GM19239 (cell line): Measurements from ENCODE around the gene NFIA.

Experiments
- DNase-seq: peaks from one replicate; pipeline ENCODE4 v3.0.0; 2011; ENCODE audit warnings: low spot score; ENCODE audit not compliant: insufficient read length
- FAIRE-seq: peaks from 2 replicates; lab custom pipeline; 2011; peaks lifted over from hg19 to GRCh38; lab: Jason Lieb, UNC

NFIA gene

DNA sequence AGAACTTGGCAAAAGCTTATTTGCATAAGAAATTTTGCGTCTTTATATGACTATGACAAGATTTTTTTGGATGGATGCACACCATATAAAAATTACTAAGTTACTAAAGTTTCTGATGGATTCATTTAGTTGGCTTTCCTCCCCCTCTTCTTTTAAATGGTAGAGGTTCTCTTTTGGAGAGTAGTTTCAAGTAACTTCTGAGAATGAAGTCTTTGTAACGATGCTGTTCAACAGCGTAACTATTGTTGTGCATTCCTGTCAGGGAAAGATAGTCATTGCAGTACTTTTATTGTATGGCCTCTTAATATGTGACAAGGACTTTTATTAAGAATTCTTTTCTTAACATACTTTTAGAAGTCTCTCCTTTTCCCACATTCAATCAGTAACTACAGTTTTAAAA is 16.0 kb downstream of the NFIA start:
- no peak for FAIRE-seq
- DNase-seq: no peak

GRCh38 chr1:61098906-61099437 is 16.6 kb downstream of the NFIA start:
- no peak for FAIRE-seq
- DNase-seq: no peak

- DNase-seq (no peak), FAIRE-seq (no peak)
Measured at GRCh38 chr1:61100578-61100977, 18.2 kb downstream of the NFIA start.

GRCh38 chr1:61101536-61101935 is 19.2 kb downstream of the NFIA start:
- FAIRE-seq (no peak), DNase-seq (no peak)

GRCh38 chr1:61102041-61102440 is 19.7 kb downstream of the NFIA start:
- DNase-seq: no peak
- FAIRE-seq: no peak

- FAIRE-seq: no peak
- DNase-seq: no peak
Measured at GRCh38 chr1:61102621-61103020, 20.3 kb downstream of the NFIA start.

DNA sequence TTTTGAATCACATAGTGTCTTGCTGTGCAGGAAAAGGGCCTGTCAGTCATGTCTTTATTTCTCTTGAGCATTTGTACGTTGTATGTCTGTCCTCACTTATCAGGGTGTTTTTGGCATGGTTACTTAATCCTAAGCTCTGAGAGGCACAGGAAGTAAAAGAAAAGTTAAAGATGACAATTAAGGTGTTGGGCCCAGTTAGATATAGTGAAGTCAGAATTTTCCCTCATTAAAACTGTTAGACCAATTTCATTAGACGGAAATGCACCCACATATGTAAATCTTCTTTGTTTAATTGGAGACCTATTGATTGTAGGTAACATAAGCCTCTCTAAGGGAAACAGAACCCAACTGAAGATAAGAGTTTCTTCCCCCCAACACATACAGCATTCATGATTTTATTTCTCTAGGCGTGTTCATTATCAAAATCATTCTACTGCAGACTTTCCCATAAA is 21.9 kb downstream of the NFIA start:
- DNase-seq: no peak
- no peak for FAIRE-seq

DNA sequence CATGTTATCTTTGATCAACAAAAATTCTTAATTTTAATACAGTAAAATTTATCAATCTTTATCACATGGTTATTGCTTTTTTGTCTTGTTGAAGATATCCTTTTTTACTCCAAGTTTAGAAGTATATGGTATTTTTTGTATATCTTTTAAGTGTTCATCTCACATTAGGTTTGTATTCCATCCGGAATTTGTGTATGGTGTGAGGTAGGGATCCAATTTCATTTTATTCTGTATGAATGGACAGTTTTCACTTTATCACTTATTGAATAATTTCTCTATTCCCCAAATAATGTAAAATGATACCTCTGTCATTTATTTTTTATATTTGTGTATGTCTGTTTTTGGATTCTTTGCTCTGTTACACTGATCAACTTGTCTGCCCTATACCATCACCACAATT is 25.3 kb downstream of the NFIA start:
- DNase-seq (no peak), FAIRE-seq (no peak)

DNA sequence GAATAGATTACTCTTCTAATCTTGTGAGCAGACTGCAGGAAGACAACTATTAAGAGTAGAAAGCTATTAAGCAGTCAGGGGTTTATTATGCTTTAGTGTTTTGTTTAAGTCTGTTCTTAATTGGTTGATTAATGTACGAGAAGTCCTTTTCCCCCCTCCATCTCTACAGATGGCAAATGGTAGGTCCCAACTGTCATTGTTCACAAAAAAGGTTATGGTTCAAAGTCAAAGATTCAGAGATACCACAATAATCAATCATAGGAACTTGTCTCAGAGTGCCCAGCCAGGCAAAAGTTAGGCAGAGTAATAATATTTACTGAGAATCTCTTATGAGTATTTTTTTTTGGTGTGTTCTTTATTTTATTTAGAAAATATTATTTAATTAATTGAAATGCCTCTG is 26.8 kb downstream of the NFIA start:
- FAIRE-seq: no peak
- DNase-seq: no peak

DNA sequence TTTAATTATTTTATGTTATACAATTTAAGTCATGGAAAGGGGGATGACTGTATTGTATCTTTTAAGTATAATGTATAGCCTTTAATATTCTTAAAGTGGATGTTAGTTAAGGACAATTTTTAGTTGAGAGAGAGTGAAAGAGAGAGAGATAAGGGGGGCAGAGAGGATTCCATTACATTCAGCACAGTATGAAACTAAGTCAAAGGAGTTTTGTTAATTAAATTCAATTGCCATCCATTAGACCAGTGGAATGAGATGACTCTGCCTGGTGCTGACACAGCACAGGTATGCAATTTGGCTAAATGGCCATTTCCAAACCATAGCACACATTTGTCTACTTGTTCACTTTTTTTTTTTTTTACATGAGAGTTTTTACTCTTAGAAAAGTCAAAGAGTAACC is 27.5 kb downstream of the NFIA start:
- no peak for DNase-seq

DNA sequence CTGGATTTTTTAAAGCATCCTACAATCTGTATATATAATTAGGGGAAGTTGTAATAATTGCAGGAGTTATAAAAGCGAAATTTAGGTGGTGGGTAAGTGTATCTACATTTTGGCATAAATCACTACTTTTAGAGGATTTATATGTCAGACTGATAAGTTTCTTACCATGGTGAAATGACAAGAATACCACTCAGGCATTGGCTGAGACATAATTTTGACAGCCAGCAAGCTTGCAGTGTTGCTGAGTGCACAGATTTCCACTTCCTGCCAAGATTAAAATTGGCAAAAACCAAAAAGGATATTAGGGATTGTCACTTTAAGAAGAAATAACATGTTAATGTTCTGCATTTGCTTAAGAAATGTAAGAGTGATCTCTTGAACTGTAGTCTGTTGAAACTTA is 28.2 kb downstream of the NFIA start:
- DNase-seq (no peak), FAIRE-seq (no peak)

More for the DNA sequence above, 27.5 kb downstream of the NFIA start:
- FAIRE-seq: no peak

- DNase-seq (no peak), FAIRE-seq (no peak)
Measured at GRCh38 chr1:61111084-61112004, 29.0 kb downstream of the NFIA start.

DNA sequence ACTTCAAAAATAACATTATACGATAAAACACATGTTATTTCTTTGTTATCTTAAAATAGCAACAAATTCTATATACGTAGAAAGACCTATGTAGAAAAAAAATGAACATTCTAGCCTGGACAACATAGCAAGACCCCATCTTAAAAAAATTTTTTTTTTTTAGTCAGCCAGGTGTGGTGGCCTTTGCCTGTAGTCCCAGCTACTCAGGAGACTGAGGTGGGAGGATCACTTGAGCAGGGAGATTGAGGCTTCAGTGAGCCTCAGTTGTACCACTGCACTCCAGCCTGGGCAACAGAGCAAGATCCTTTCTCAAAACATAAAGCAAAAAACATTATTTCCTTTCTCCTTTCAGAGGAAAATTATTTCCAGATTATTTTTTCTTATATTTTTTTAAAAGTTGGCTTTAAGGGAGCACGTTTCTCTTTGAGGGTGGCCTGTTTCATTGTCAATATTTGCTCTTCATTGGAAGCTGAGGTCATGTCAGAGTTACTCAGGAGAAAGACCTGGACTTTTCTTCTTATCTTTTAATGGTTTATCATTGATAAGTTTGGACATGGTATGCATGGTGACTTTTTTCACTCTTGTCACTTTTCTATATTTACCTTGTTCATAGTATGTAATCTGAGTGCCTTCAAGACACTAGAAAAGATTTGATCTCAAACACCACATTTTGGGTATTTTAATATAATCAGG is 32.0 kb downstream of the NFIA start:
- DNase-seq (no peak), FAIRE-seq (no peak)

DNA sequence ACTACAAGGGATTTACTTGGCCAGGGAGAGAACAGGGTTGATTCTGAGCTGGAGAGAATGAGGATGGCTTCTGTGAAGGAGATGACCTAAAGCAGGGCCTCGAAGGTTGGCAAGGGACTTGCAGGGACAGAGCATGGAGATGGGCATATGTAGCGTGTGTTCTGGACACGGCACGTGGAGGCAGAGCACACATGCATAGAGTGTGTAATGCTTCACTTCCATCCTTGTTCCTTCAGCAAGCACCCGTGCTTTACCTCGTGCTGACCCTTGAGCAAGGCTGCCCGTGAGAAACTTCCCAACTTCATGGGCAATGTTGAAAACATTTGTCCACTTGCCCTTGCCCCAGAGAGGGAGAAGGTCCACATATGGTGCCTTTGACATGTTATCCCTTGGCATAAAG is 33.1 kb downstream of the NFIA start:
- DNase-seq: no peak
- FAIRE-seq: no peak

GRCh38 chr1:61116421-61116820 is 34.1 kb downstream of the NFIA start:
- DNase-seq: no peak
- no peak for FAIRE-seq

- DNase-seq: no peak
- no peak for FAIRE-seq
Measured at GRCh38 chr1:61117283-61117682, 34.9 kb downstream of the NFIA start.

- DNase-seq (no peak), FAIRE-seq (no peak)
Measured at GRCh38 chr1:61119085-61119484, 36.7 kb downstream of the NFIA start.

GRCh38 chr1:61120246-61120840 is 38.0 kb downstream of the NFIA start:
- no peak for FAIRE-seq
- no peak for DNase-seq

- DNase-seq (no peak), FAIRE-seq (no peak)
Measured at GRCh38 chr1:61120998-61121397, 38.6 kb downstream of the NFIA start.

DNA sequence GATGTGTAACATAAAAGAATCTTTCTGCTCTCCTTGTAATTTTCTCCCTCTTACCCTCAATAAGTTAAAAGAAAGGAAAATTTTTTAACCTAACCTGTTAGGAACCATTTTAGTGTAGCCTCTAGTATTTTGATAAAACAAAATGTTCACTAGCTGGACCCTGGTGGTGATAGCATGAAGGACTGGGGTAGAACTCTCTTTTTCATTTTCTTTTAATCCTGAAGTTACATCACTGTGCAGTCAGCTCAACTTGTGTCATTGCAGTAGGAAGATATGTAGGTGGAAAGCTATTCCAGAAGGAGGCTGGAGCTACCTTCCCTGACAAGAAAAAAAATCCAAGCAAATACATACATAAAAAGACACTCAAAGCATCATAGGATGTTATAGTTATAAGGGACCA is 39.3 kb downstream of the NFIA start:
- FAIRE-seq: no peak
- no peak for DNase-seq

GRCh38 chr1:61122389-61122788 is 40.0 kb downstream of the NFIA start:
- DNase-seq (no peak), FAIRE-seq (no peak)
